Coronary artery (tissue), 2 donors: ENCODE measurements around the gene SRRD.
A peak's percentile ranks its signal among the peaks of the same experiment; 100 is the strongest.

Source experiments
- DNase-seq: peaks from one replicate; pipeline ENCODE4 v3.0.0-alpha.2; 2017; ENCODE audit warnings: low spot score
- H3K27ac ChIP-seq, 2 donors: fragments of 200-600 bp; sonication (generic); one replicate each; pipeline ENCODE4 v1.5.1; 2016 to 2019
- H3K4me3 ChIP-seq: fragments of 200-600 bp; sonication (generic); 2 replicates; pipeline ENCODE4 v1.5.1; 2016; ENCODE audit warnings: mild to moderate bottlenecking, moderate library complexity
- TF ChIP-seq, protein P1 (sequence below): fragments of 200-600 bp; sonication (generic); IDR thresholded peaks from one replicate; pipeline ENCODE4 v1.5.1; 2019; ENCODE audit warnings: antibody characterized with exemption

Gene SRRD

GRCh38 chr22:26457661-26458272 is 25.9 kb upstream of the SRRD start:
- no peak for DNase-seq
- TF ChIP-seq, protein P1, sequence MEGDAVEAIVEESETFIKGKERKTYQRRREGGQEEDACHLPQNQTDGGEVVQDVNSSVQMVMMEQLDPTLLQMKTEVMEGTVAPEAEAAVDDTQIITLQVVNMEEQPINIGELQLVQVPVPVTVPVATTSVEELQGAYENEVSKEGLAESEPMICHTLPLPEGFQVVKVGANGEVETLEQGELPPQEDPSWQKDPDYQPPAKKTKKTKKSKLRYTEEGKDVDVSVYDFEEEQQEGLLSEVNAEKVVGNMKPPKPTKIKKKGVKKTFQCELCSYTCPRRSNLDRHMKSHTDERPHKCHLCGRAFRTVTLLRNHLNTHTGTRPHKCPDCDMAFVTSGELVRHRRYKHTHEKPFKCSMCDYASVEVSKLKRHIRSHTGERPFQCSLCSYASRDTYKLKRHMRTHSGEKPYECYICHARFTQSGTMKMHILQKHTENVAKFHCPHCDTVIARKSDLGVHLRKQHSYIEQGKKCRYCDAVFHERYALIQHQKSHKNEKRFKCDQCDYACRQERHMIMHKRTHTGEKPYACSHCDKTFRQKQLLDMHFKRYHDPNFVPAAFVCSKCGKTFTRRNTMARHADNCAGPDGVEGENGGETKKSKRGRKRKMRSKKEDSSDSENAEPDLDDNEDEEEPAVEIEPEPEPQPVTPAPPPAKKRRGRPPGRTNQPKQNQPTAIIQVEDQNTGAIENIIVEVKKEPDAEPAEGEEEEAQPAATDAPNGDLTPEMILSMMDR, result no peak
- Histone ChIP-seq H3K27ac (no peak overlapping the region), H3K4me3 (no peak overlapping the region)

DNA sequence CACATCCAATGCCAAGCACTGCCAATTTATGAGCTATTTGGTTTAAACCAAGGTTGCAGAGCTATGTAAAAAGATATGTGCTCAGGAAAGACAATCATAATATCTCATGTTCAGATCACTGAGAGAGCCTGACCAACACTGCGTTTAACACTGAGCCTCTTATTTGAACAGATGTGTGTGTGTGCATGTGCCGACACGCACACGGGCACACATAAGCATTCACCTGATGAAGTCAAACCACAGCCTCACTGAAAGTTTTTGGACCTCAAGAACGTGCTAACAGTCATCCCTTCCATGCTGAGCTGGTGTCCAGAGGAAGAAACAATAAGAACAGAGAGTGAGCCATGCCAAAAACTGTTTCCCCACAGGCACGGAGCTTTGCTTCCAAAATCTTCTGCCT is 23.5 kb upstream of the SRRD start:
- no peak overlapping the region for H3K4me3 ChIP-seq
- no peak for DNase-seq
- TF ChIP-seq, protein P1, result no peak
- no peak overlapping the region for H3K27ac ChIP-seq

GRCh38 chr22:26461188-26461810 is 22.4 kb upstream of the SRRD start:
- DNase-seq, result no peak
- Histone ChIP-seq H3K27ac (no peak overlapping the region), H3K4me3 (no peak overlapping the region)
- TF ChIP-seq, protein P1, result peak; percentile 38

DNA sequence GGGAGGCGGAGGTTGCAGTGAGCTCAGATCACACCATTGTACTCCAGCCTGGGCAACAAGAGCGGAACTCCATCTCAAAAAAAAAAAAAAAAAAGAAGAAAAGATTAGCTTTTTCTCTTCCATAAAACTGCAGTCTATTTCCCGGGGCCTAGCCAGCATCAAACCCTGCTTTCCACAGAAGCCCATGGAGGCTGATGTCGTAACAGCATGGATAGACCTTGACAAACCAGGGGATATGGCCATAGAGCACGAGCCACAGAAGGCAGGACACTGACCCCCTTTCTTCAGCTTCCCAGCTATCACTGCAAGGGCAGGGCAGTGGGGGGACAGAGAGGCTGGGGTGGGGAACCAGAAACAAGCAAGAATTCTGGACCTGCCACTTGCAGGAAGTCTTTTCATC is 21.6 kb upstream of the SRRD start:
- TF ChIP-seq, protein P1, result no peak
- Histone ChIP-seq H3K27ac (no peak overlapping the region), H3K4me3 (no peak overlapping the region)
- no peak for DNase-seq

DNA sequence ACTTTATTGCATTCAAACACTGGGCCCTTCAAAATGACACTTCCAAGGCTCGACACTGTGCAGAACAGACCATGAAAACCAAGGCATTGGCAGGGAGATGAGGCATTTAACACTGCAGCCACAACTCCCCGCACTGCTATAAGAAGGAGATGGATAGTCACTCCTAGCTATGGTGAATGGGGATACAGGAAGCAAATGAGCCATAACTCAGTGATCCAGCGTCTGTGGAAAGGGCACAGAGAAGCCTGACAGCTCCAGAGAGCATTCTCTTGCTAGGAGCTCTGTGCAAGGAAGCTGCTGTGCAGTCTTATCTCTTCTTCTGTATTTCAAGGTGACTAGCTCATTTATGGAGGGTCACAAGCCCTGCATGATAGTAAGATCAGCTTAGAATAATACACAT is 21.0 kb upstream of the SRRD start:
- H3K27ac ChIP-seq, result no peak overlapping the region
- TF ChIP-seq, protein P1, result no peak

GRCh38 chr22:26463101-26463661 is 20.5 kb upstream of the SRRD start:
- TF ChIP-seq, protein P1, result no peak
- DNase-seq, result no peak
- Histone ChIP-seq H3K4me3 (no peak overlapping the region), H3K27ac (no peak overlapping the region)

More for the DNA sequence above, 21.0 kb upstream of the SRRD start:
- H3K4me3 ChIP-seq, result no peak overlapping the region
- no peak for DNase-seq

GRCh38 chr22:26463688-26464087 is 20.0 kb upstream of the SRRD start:
- no peak overlapping the region for H3K4me3 ChIP-seq
- no peak overlapping the region for H3K27ac ChIP-seq
- TF ChIP-seq, protein P1, result no peak

More at GRCh38 chr22:26463688-26464087, 20.0 kb upstream of the SRRD start:
- no peak for DNase-seq
